WTC11 (cell line): Measurements from ENCODE around the gene WBP2. TPM values are rescaled to one million over a fixed set of nuclear protein-coding genes. Genes with fewer than 3 reads are reported as not detected.

Source experiments
- ATAC-seq: fragments of 200-7000 bp; cut with Tn5 transposase; 2 replicates; pipeline ENCODE4 v1.10.0; 2021; ENCODE audit warnings: mild to moderate bottlenecking, moderate library complexity
- CTCF ChIA-PET: fragments of 300-600 bp; sonication (Branson Sonifier 250); formaldehyde crosslinking; loops from one replicate; lab custom pipeline; 2021; ENCODE audit warnings: antibody characterized with exemption; lab: Charles Lee
- POLR2A ChIA-PET: fragments of 350-600 bp; sonication (Branson Sonifier 250); formaldehyde crosslinking; loops from one replicate; lab custom pipeline; 2021; ENCODE audit warnings: antibody characterized with exemption; lab: Charles Lee
- DNase-seq: peaks from one replicate; pipeline ENCODE4 v3.0.0; 2021; ENCODE audit warnings: low spot score
- H3K27ac Mint-ChIP-seq: 2 replicates; pipeline ENCODE4 v1.8.0; 2021; ENCODE audit warnings: mixed read lengths
- H3K27me3 Mint-ChIP-seq: 2 replicates; pipeline ENCODE4 v1.8.0; 2021; ENCODE audit warnings: low read depth, mild to moderate bottlenecking, moderate library complexity, mixed read lengths
- H3K36me3 Mint-ChIP-seq: 2 replicates; pipeline ENCODE4 v1.8.0; 2021; ENCODE audit warnings: mixed read lengths
- H3K4me1 Mint-ChIP-seq: 2 replicates; pipeline ENCODE4 v1.8.0; 2022; ENCODE audit warnings: mixed read lengths
- H3K4me3 Mint-ChIP-seq: 2 replicates; pipeline ENCODE4 v1.8.0; 2021; ENCODE audit warnings: mild to moderate bottlenecking, moderate library complexity, mixed read lengths
- H3K9me3 Mint-ChIP-seq: 2 replicates; pipeline ENCODE4 v1.8.0; 2021; ENCODE audit warnings: mixed read lengths
- ESRRA ChIP-seq: sonication (generic); formaldehyde crosslinking; IDR thresholded peaks from 2 replicates; pipeline ENCODE4 v1.8.1; 2022; ENCODE audit warnings: mild to moderate bottlenecking, missing genetic modification reagents, borderline replicate concordance
- ETV6 ChIP-seq: sonication (generic); formaldehyde crosslinking; IDR thresholded peaks from 2 replicates; pipeline ENCODE4 v1.8.1; 2022; ENCODE audit warnings: mild to moderate bottlenecking, missing genetic modification reagents
- MAX ChIP-seq: sonication (generic); formaldehyde crosslinking; IDR thresholded peaks from 2 replicates; pipeline ENCODE4 v1.8.0; 2022; ENCODE audit warnings: mild to moderate bottlenecking, missing genetic modification reagents
- PRDM15 ChIP-seq: sonication (generic); formaldehyde crosslinking; IDR thresholded peaks from 2 replicates; pipeline ENCODE4 v1.8.0; 2022; ENCODE audit warnings: missing genetic modification reagents
- PRRX2 ChIP-seq: fragments of 250-450 bp; sonication (Bioruptor Pico); IDR thresholded peaks from 2 replicates; pipeline ENCODE4 v1.8.0; 2021; ENCODE audit warnings: mild to moderate bottlenecking
- SMAD3 ChIP-seq: sonication (generic); formaldehyde crosslinking; IDR thresholded peaks from 2 replicates; pipeline ENCODE4 v1.8.0; 2022; ENCODE audit warnings: missing genetic modification reagents, mild to moderate bottlenecking, borderline replicate concordance
- USF2 ChIP-seq: sonication (generic); formaldehyde crosslinking; IDR thresholded peaks from 2 replicates; pipeline ENCODE4 v1.8.1; 2023; ENCODE audit warnings: mild to moderate bottlenecking, missing genetic modification reagents, moderate library complexity
- ZNF121 ChIP-seq: sonication (generic); formaldehyde crosslinking; IDR thresholded peaks from 2 replicates; pipeline ENCODE4 v1.8.0; 2023; ENCODE audit warnings: missing genetic modification reagents
- ZNF232 ChIP-seq: sonication (generic); formaldehyde crosslinking; IDR thresholded peaks from 2 replicates; pipeline ENCODE4 v1.8.0; 2022; ENCODE audit warnings: mild to moderate bottlenecking, missing genetic modification reagents
- ZNF396 ChIP-seq: fragments of 250-450 bp; sonication (Bioruptor Pico); IDR thresholded peaks from 2 replicates; pipeline ENCODE4 v1.8.0; 2021; ENCODE audit warnings: mild to moderate bottlenecking, moderate library complexity, borderline replicate concordance
- ZNF532 ChIP-seq: fragments of 250-450 bp; sonication (Bioruptor Pico); IDR thresholded peaks from 2 replicates; pipeline ENCODE4 v1.9.0; 2021; ENCODE audit warnings: mild to moderate bottlenecking, borderline replicate concordance
- ZNF671 ChIP-seq: fragments of 250-450 bp; sonication (Bioruptor Pico); IDR thresholded peaks from 2 replicates; pipeline ENCODE4 v1.8.0; 2021; ENCODE audit warnings: mild to moderate bottlenecking
- total RNA-seq: library from RNA; stranded (reverse); gene quantifications from 3 replicates; pipeline ENCODE4 v1.2.3, GENCODE V29; 2021

The WBP2 gene
- total RNA-seq, 1 experiment from 2014 or later = 68.8 TPM

GRCh38 chr17:75896415-75897159, 41.5 kb upstream of the WBP2 start, which contains the start of gene TRIM65 (continued):
- TF ChIP-seq USF2 (no peak), PRDM15 (CRISPR knock-in tag) (0 out of 2 replicates have a peak, but pooled peaks have one; percentile 18), PRRX2 (CRISPR knock-in tag) (no peak), ZNF532 (CRISPR knock-in tag) (no peak)

- peak; percentile 40 for ATAC-seq
- H3K36me3 Mint-ChIP-seq = peaks cover 12% of the 10 kb centered on the region
Measured at GRCh38 chr17:75895370-75896155, 40.4 kb upstream of the WBP2 start.

More at GRCh38 chr17:75895370-75896155, 40.4 kb upstream of the WBP2 start:
- ChIA-PET POLR2A (interaction anchor here (0.8 to 1.3 kb wide), 2 partner anchors 41 to 238 kb away, joined by 5 read pairs; partner anchors contain the start of gene WBP2), CTCF (interaction anchor here (0.8 to 7.5 kb wide), 18 partner anchors 10 to 384 kb away, joined by 3 to 71 read pairs (median 6); partner anchors contain the start of genes CDK3, MRPL38, TRIM47 and WBP2)
- TF ChIP-seq ZNF121 (CRISPR knock-in tag) (0 out of 2 replicates have a peak, but pooled peaks have one; percentile 21), MAX (CRISPR knock-in tag) (0 out of 2 replicates have a peak, but pooled peaks have one; percentile 7), ESRRA (CRISPR knock-in tag) (no peak), ZNF396 (CRISPR knock-in tag) (no peak), SMAD3 (CRISPR knock-in tag) (peak; percentile 16; the same call in 1 of the 2 replicates), ZNF671 (CRISPR knock-in tag) (no peak), PRDM15 (CRISPR knock-in tag) (peak; percentile 60; the same call in 1 of the 2 replicates), ETV6 (CRISPR knock-in tag) (0 out of 2 replicates have a peak, but pooled peaks have one; percentile 63), ZNF232 (CRISPR knock-in tag) (peak; percentile 44; the same call in 1 of the 2 replicates)
- no peaks in the 10 kb centered on the region for H3K27me3 Mint-ChIP-seq
- H3K27ac Mint-ChIP-seq = peak overlapping the region; percentile 95
- peak overlapping the region; percentile 82 for H3K4me3 Mint-ChIP-seq
- H3K4me1 Mint-ChIP-seq = peaks cover 26% of the 10 kb centered on the region
- peak; percentile 60 for DNase-seq
- no peaks in the 10 kb centered on the region for H3K9me3 Mint-ChIP-seq
